ENCODE data around the gene TWIST2. TPM values are rescaled to one million over a fixed set of nuclear protein-coding genes. Genes with fewer than 3 reads are reported as not detected.
A peak's percentile ranks its signal among the peaks of the same experiment; 100 is the strongest.

The TWIST2 gene
- total RNA-seq, 1 donor from 2014 or later, result 6.8 TPM

DNA sequence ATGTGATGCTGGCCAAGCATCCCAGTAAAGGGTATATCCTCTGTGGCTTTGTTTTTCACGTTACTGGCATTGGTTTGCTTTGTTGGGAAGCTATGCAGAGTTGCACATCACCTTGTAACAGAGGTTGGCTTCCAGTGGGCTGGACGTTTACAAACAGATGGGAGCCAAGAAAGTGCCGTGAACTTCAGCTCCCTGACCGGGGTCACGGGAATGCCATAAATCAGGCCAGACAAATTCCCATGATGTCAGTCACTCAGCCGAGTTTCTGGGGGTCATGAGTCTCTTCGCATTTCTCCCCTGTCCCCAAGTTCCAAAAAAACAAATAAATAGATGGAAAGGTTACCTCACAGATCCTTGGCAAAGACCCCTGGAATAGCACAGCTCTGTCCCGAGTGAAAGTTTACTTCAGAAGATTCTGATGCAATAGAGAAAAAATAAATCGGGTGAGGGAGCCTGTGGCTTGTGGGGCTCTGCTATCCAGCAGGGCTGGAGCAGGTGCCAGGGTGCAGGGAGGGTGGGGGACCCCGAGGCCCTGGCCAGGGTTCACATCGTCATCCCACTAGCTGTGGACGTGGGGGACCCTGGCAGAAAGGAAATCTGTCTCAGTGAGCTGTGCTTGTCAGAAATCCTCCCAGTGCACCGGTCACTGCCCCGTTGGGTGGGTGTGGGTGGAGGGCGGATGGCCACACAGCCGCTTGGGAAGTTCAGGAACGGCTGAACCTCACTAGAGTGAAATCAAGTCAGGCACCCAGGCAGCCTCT is 27.8 kb downstream of the TWIST2 start:
- Histone ChIP-seq H3K27ac (ENCODE audit: low read depth, low read length) (no peak overlapping the region), H3K9ac (ENCODE audit: low read depth in 1 of 3, low read length in 3 of 3) (no peak overlapping the region), H3K27me3 (ENCODE audit: control insufficient read depth in 3 of 3, insufficient read depth in 3 of 3, low read length in 3 of 3) (peaks cover 7 to 19% (median 15%) of the 10 kb centered on the region in 3 donors), H3K4me1 (ENCODE audit: control insufficient read depth in 3 of 3, insufficient read depth in 3 of 3, low read length in 3 of 3) (peaks cover 0 to 3% (median 3%) of the 10 kb centered on the region in 3 donors), H3K36me3 (ENCODE audit: control insufficient read depth in 3 of 3, insufficient read depth in 3 of 3, low read length in 3 of 3) (no peaks in the 10 kb centered on the region), H3K9me3 (ENCODE audit: control insufficient read depth in 3 of 3, low read length in 3 of 3) (no peaks in the 10 kb centered on the region), H3K4me3 (ENCODE audit: low read length in 3 of 3) (no peak overlapping the region)

DNA sequence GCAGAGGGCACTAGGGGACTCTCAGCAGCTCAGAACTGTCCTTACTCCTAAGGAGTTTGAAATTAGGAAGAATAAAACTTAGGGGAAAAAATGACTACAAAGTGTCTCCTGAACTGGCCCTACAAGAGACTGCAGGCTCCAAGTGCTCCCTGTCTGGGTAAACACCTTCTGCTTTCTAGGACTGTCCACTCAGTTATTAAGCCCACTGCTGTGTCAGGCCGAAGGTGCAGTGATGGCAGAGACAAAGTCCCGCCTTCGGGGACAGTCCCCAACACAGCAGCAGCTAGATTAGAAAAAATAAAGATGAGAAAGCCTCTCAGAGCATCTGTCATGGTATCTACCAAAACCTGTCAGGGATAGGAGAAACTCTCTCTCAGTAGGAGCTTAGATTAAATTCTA is 28.3 kb downstream of the TWIST2 start:
- H3K27ac ChIP-seq (ENCODE audit: low read depth, low read length), result no peak overlapping the region
- peaks cover 0 to 3% (median 3%) of the 10 kb centered on the region in 3 donors for H3K4me1 ChIP-seq (ENCODE audit: control insufficient read depth in 3 of 3, insufficient read depth in 3 of 3, low read length in 3 of 3)

DNA sequence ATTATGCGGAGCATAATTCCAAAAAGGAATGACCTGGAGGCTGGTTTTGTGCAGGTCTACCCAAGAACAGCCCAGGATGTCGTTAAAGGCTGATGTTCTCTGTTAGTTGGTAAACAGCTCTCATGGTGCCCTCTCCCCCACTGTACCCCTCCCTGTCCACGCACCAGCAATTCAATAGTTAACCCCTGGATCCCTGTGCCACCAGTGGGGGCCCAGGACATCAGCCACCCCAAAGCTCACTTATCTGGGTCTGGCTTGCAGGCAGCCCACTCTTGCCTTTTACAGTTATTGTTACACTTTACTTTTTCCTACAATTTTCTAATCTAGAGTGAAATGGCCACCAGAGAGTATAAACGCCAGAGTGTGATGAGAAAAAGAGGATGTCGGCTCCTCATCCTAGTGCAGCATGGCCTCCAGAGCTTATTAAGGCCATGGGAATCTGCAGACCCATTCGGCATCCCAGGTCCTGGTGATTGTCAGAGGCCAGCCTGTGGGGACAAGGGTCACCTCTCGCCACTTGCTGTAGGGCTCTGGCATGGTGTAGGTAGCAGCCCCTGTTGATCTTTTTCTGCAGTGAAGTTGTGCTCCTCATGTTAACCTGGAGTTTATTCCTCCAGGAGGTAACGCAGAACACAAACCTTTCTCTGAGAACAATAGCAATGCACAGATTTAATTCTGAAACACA is 30.3 kb downstream of the TWIST2 start:
- Histone ChIP-seq H3K27ac (ENCODE audit: low read depth, low read length) (no peak overlapping the region), H3K9me3 (ENCODE audit: control insufficient read depth in 3 of 3, low read length in 3 of 3) (no peaks in the 10 kb centered on the region), H3K4me1 (ENCODE audit: control insufficient read depth in 3 of 3, insufficient read depth in 3 of 3, low read length in 3 of 3) (peaks cover 0 to 8% (median 3%) of the 10 kb centered on the region in 3 donors), H3K9ac (ENCODE audit: low read depth in 1 of 3, low read length in 3 of 3) (no peak overlapping the region), H3K36me3 (ENCODE audit: control insufficient read depth in 3 of 3, insufficient read depth in 3 of 3, low read length in 3 of 3) (no peaks in the 10 kb centered on the region), H3K27me3 (ENCODE audit: control insufficient read depth in 3 of 3, insufficient read depth in 3 of 3, low read length in 3 of 3) (peaks cover 11 to 32% (median 18%) of the 10 kb centered on the region in 3 donors), H3K4me3 (ENCODE audit: low read length in 3 of 3) (no peak overlapping the region)

More for the DNA sequence above, 28.3 kb downstream of the TWIST2 start:
- Histone ChIP-seq H3K9me3 (ENCODE audit: control insufficient read depth in 3 of 3, low read length in 3 of 3) (no peaks in the 10 kb centered on the region), H3K27me3 (ENCODE audit: control insufficient read depth in 3 of 3, insufficient read depth in 3 of 3, low read length in 3 of 3) (peaks cover 7 to 19% (median 15%) of the 10 kb centered on the region in 3 donors), H3K9ac (ENCODE audit: low read depth in 1 of 3, low read length in 3 of 3) (no peak overlapping the region), H3K36me3 (ENCODE audit: control insufficient read depth in 3 of 3, insufficient read depth in 3 of 3, low read length in 3 of 3) (no peaks in the 10 kb centered on the region), H3K4me3 (ENCODE audit: low read length in 3 of 3) (no peak overlapping the region)

DNA sequence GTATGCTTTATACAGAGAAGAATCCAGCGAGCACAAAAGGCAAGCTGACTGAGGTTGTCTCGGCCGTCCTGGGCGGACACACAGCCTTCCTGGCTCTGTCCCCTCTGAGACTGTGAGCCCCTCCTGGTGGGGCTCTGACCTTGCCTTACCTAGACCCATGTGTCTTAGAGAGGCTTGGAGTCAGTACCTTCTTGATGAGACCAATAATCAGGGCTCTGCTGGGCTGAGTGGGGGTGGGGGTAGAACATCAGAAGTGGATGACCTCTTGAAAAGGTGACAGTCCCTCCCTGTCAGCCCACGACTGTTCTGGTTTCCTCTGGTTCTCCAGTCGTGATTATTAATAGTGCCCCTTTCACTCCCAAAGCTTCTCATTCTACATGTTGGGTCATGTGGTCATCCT is 31.2 kb downstream of the TWIST2 start:
- H3K9ac ChIP-seq (ENCODE audit: low read depth in 1 of 3, low read length in 3 of 3), result no peak overlapping the region
- H3K4me1 ChIP-seq (ENCODE audit: control insufficient read depth in 3 of 3, insufficient read depth in 3 of 3, low read length in 3 of 3), result peaks cover 1 to 8% (median 7%) of the 10 kb centered on the region in 3 donors
- peaks cover 8 to 35% (median 19%) of the 10 kb centered on the region in 3 donors for H3K27me3 ChIP-seq (ENCODE audit: control insufficient read depth in 3 of 3, insufficient read depth in 3 of 3, low read length in 3 of 3)
- H3K36me3 ChIP-seq (ENCODE audit: control insufficient read depth in 3 of 3, insufficient read depth in 3 of 3, low read length in 3 of 3), result no peaks in the 10 kb centered on the region
- no peak overlapping the region for H3K4me3 ChIP-seq (ENCODE audit: low read length in 3 of 3)
- no peaks in the 10 kb centered on the region for H3K9me3 ChIP-seq (ENCODE audit: control insufficient read depth in 3 of 3, low read length in 3 of 3)
- no peak overlapping the region for H3K27ac ChIP-seq (ENCODE audit: low read depth, low read length)

DNA sequence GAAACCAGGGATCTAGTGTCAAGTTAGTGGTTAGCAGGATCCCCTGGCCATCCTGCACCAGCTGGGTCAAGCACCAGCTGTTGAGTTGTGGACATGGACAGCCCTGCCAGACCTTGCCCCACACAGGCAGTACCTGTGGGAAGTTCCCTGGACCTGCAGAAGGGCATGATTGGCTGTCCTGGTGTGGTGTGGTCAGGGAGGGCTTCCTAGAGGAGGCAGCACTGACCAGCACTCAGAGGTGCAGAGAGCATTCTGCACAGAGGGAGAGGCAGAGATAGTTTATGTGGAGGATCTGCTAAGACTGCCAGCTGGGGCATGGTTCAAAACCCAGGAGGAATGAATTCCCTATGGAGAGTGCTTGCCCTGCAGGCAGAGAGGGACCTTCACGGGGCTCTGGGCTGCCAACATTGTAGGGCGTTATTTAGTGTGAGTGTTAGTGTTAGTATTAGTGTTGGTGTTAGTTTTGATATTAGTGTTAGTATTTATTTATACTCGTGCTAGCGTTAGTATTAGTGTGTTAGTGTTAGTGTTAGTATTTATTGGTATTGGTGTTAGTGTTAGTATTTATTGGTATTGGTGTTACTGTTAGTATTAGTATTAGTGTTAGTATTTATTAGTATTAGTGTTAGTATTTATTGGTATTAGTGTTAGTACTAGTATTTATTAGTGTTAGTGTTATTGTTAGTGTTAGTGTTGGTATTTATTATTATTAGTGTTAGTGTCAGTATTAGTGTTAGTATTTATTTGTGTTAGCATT is 31.9 kb downstream of the TWIST2 start:
- no peaks in the 10 kb centered on the region for H3K9me3 ChIP-seq (ENCODE audit: control insufficient read depth in 3 of 3, low read length in 3 of 3)
- no peak overlapping the region for H3K4me3 ChIP-seq (ENCODE audit: low read length in 3 of 3)
- H3K36me3 ChIP-seq (ENCODE audit: control insufficient read depth in 3 of 3, insufficient read depth in 3 of 3, low read length in 3 of 3), result no peaks in the 10 kb centered on the region
- no peak overlapping the region for H3K27ac ChIP-seq (ENCODE audit: low read depth, low read length)
- H3K27me3 ChIP-seq (ENCODE audit: control insufficient read depth in 3 of 3, insufficient read depth in 3 of 3, low read length in 3 of 3), result peaks cover 8 to 40% (median 26%) of the 10 kb centered on the region in 3 donors
- peaks cover 3 to 12% (median 7%) of the 10 kb centered on the region in 3 donors for H3K4me1 ChIP-seq (ENCODE audit: control insufficient read depth in 3 of 3, insufficient read depth in 3 of 3, low read length in 3 of 3)
- H3K9ac ChIP-seq (ENCODE audit: low read depth in 1 of 3, low read length in 3 of 3), result no peak overlapping the region

DNA sequence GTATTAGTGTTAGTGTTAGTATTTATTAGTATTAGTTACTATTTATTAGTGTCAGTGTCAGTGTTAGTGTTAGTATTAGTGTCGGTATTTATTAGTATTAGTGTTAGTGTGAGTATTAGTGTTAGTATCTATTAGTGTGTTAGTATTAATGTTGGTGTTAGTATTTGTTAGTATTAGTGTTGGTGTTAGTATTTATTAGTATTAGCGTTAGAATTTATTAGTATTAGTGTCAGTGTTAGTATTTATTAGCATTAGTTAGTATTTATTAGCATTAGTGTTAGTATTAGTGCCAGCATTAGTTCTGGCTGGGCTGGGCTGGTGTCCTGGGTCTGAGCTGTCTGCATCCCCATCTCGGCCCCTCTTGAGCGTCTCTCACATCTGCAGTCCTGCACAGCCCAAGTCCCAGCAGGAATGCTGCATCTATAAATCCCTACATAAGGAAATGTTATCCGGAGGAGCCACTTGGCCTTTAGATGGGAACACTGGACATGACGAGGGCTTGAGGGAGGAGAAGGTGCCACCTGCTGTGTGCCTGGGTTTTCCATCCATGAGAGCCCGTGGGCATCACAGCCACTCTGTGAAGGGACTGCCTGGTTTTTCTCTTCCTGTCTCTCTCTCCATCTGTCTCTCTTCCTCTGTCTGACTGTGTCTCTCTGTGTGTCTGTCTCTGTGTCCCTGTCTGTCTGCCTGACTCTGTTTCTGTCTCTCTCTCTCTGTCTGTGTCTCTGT is 33.6 kb downstream of the TWIST2 start:
- no peaks in the 10 kb centered on the region for H3K9me3 ChIP-seq (ENCODE audit: control insufficient read depth in 3 of 3, low read length in 3 of 3)
- peaks cover 3 to 9% (median 4%) of the 10 kb centered on the region in 3 donors for H3K4me1 ChIP-seq (ENCODE audit: control insufficient read depth in 3 of 3, insufficient read depth in 3 of 3, low read length in 3 of 3)
- no peaks in the 10 kb centered on the region for H3K36me3 ChIP-seq (ENCODE audit: control insufficient read depth in 3 of 3, insufficient read depth in 3 of 3, low read length in 3 of 3)
- H3K4me3 ChIP-seq (ENCODE audit: low read length in 3 of 3), result no peak overlapping the region
- peaks cover 4 to 42% (median 33%) of the 10 kb centered on the region in 3 donors for H3K27me3 ChIP-seq (ENCODE audit: control insufficient read depth in 3 of 3, insufficient read depth in 3 of 3, low read length in 3 of 3)
- no peak overlapping the region for H3K27ac ChIP-seq (ENCODE audit: low read depth, low read length)
- no peak overlapping the region for H3K9ac ChIP-seq (ENCODE audit: low read depth in 1 of 3, low read length in 3 of 3)

DNA sequence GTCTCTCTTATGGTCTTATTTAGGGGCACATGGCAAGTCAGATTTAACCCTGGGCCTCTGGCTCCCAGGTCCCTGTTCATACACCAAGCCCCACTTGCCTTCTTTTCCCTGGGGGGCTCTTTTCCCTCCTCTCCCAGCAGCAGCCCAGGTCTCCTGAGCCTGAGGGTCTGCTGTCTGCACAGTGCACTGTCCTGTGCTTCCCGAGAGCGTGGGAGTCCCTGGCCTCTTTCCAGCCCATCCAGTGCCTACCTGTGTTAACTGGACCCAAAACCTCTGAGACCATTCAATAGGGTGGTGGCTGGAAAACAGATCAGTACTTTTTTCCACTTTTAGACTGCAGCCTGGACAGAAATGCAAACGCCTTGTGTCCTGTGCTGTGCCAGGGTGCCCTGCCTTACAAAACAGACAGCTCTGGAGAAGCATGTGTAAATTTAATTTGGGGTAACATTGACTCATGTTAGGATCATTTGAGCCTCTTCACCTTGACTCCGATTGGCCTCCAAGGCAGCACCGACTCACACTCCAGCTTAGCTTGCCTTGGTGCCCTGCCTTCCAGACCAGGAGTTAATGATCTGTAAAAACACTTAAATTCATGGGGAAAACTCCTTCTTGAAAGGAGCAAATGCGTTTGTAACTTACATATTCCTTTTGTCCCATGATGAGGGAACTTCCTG is 34.3 kb downstream of the TWIST2 start:
- H3K27me3 ChIP-seq (ENCODE audit: control insufficient read depth in 3 of 3, insufficient read depth in 3 of 3, low read length in 3 of 3), result peaks cover 4 to 48% (median 33%) of the 10 kb centered on the region in 3 donors
- H3K9me3 ChIP-seq (ENCODE audit: control insufficient read depth in 3 of 3, low read length in 3 of 3), result no peaks in the 10 kb centered on the region
- no peaks in the 10 kb centered on the region for H3K36me3 ChIP-seq (ENCODE audit: control insufficient read depth in 3 of 3, insufficient read depth in 3 of 3, low read length in 3 of 3)
- no peak overlapping the region for H3K9ac ChIP-seq (ENCODE audit: low read depth in 1 of 3, low read length in 3 of 3)
- no peak overlapping the region for H3K4me3 ChIP-seq (ENCODE audit: low read length in 3 of 3)
- H3K4me1 ChIP-seq (ENCODE audit: control insufficient read depth in 3 of 3, insufficient read depth in 3 of 3, low read length in 3 of 3), result peaks cover 3 to 9% (median 4%) of the 10 kb centered on the region in 3 donors
- no peak overlapping the region for H3K27ac ChIP-seq (ENCODE audit: low read depth, low read length)

DNA sequence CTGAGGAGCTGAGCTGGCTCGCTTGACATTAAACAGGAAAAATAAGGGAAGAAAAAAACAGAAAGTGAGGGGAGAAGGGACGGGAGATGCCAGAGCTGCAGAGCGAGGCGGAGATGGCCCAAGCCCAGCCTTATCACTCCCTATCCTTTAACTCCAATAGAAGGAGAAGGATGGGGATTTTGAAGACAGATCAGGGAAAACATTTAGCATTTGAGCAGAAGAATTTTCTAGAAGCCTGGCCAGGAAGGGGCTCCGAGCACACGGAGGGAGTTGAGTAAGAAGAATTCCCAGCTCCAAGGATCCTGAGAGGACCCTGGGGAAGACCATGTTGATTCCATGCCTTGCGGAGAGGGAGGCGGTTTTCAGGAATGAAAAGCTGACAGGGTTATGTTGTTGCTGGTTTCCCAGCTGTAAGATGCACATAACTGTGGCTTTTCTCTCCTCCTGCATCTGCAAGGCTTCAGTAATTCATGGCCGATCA is 35.6 kb downstream of the TWIST2 start:
- Histone ChIP-seq H3K4me3 (ENCODE audit: low read length in 3 of 3) (peak overlapping the region in 1 of 3 donors; percentile 14), H3K27ac (ENCODE audit: low read depth, low read length) (no peak overlapping the region), H3K36me3 (ENCODE audit: control insufficient read depth in 3 of 3, insufficient read depth in 3 of 3, low read length in 3 of 3) (no peaks in the 10 kb centered on the region), H3K4me1 (ENCODE audit: control insufficient read depth in 3 of 3, insufficient read depth in 3 of 3, low read length in 3 of 3) (peaks cover 3 to 9% (median 4%) of the 10 kb centered on the region in 3 donors), H3K27me3 (ENCODE audit: control insufficient read depth in 3 of 3, insufficient read depth in 3 of 3, low read length in 3 of 3) (peaks cover 4 to 53% (median 33%) of the 10 kb centered on the region in 3 donors), H3K9me3 (ENCODE audit: control insufficient read depth in 3 of 3, low read length in 3 of 3) (no peaks in the 10 kb centered on the region), H3K9ac (ENCODE audit: low read depth in 1 of 3, low read length in 3 of 3) (no peak overlapping the region)
